ENCODE measurements around the gene RELN. TPM values are rescaled to one million over a fixed set of nuclear protein-coding genes. Genes with fewer than 3 reads are reported as not detected.

The RELN gene
- total RNA-seq, 4 donors from 2014 or later = 0.57 to 4.2 (median 1.5) TPM

GRCh38 chr7:103914147-103914899, 75.1 kb downstream of the RELN start:
- TF ChIP-seq, protein P1, sequence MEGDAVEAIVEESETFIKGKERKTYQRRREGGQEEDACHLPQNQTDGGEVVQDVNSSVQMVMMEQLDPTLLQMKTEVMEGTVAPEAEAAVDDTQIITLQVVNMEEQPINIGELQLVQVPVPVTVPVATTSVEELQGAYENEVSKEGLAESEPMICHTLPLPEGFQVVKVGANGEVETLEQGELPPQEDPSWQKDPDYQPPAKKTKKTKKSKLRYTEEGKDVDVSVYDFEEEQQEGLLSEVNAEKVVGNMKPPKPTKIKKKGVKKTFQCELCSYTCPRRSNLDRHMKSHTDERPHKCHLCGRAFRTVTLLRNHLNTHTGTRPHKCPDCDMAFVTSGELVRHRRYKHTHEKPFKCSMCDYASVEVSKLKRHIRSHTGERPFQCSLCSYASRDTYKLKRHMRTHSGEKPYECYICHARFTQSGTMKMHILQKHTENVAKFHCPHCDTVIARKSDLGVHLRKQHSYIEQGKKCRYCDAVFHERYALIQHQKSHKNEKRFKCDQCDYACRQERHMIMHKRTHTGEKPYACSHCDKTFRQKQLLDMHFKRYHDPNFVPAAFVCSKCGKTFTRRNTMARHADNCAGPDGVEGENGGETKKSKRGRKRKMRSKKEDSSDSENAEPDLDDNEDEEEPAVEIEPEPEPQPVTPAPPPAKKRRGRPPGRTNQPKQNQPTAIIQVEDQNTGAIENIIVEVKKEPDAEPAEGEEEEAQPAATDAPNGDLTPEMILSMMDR (IDR thresholded peaks at IDR 0.05; ENCODE audit: low read depth) = no peak

DNA sequence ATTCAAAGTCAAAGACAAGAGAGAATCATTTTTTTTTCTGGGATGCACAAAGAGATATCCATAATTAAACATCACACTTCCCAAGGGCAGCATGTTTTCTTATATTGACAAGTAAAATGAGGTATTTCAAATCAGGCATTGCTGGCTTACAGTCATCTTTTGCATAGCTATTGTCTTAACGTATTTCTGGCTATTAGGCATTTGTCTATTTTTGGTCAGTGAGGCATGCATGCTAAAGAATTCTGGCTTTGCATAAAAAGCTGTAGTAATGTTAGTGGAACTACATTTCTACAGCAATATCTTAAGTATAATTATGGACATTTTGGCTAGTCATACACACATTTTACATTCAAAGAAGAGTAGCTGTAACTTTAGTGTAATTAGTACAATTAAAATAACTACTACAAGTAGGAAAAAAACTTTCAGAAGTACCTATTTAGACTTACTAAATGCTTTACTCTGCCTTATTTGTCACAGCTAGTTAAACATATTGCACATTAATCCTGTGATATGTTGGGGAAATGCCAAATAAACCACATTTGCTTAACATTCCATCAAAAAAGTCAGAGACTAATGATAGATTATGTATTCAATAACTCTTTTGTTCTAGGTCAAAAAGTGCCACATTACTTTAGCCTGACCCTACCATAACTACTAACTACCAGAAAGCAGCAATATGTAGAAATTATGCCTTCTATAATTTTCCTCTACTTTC, 76.4 kb downstream of the RELN start:
- TF ChIP-seq, protein P1 (IDR thresholded peaks at IDR 0.05; ENCODE audit: low read depth) = no peak

DNA sequence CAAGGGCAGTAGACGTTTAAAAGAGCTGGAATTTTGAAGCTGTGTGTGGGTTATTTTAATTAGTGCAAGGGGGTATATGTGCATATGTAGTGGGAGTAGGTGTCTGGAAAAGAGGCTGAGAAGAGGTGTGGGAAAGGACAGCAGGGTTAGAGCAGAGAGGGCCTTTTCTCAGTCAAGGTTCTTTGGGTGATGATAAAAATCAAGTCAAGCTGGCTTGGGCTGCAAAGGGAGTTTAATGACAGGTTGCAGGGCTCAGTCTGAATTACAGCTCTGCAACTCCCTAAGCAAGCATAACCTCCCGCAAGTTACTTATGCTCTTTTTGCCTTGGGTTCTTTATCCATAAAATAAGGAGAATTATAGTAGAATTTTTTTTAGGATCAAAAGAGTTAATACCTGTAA, 83.5 kb downstream of the RELN start:
- TF ChIP-seq, protein P1 (IDR thresholded peaks at IDR 0.05; ENCODE audit: low read depth) = no peak

GRCh38 chr7:103902917-103903316, 86.5 kb downstream of the RELN start:
- TF ChIP-seq, protein P1 (IDR thresholded peaks at IDR 0.05; ENCODE audit: low read depth) = no peak

DNA sequence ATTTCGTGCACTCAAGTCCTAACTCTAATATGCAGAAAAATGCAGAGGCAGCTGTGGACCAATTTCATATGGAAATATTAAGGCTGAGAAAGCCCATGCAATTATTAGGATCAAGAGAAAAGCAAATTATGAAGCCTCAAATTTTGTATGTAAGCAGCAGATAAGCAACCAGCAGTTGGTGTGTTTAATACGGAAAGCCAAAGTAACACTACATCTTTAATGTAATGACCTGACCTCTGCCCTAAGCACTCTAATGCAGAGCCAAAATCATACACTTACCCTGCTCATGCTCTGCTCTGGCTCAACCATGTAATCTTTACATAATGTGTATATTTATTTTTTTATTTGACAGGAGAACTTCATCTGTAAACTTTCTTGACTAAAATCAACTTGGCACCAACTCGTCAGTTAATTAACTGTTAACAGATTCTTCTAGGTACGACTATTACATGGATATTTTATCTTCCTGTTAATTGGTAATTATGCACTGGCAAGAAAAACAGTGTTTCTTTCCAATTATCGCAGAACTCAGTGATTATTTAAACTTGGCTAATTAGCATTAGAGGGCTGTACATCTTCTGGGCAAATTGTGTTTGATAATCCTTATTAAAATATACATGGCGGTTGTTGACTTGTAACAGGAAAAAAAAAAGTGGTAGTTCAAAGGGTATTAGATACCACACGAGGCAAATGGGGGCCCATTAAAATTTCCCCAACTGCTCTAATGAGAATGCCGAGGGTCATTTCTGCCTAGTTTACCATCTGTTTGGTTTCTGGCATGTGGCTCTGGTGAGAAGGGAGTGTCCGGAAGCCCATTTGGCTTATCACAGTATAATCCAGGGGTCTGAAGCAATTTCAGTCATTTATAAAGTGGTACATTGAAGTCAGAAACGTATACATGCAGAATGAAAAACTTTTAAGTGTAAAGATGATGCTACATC, 94.5 kb downstream of the RELN start:
- TF ChIP-seq, protein P1 (IDR thresholded peaks at IDR 0.05; ENCODE audit: low read depth) = no peak

GRCh38 chr7:103893350-103893749, 96.1 kb downstream of the RELN start:
- TF ChIP-seq, protein P1 (IDR thresholded peaks at IDR 0.05; ENCODE audit: low read depth) = no peak
